MM.1S (cell line): ENCODE data around the gene PLOD3.

Experiments used
- EZH2 ChIP-seq: fragments of 300-600 bp; sonication (generic); optimal IDR thresholded peaks from 2 replicates; pipeline ENCODE3; 2017; ENCODE audit warnings: low read depth, mild to moderate bottlenecking, antibody characterized with exemption, low read length, mixed read lengths
- EZH2phosphoT487 ChIP-seq: fragments of 300-600 bp; sonication (generic); IDR thresholded peaks from 2 replicates; pipeline ENCODE4 v1.6.1; 2018; ENCODE audit warnings: antibody characterized with exemption, low read length
- TF ChIP-seq, protein P1 (sequence below): fragments of 300-600 bp; sonication (generic); IDR thresholded peaks from 2 replicates; pipeline ENCODE4 v1.5.1; 2016; ENCODE audit warnings: antibody characterized with exemption, low read length, mixed read lengths

DNA sequence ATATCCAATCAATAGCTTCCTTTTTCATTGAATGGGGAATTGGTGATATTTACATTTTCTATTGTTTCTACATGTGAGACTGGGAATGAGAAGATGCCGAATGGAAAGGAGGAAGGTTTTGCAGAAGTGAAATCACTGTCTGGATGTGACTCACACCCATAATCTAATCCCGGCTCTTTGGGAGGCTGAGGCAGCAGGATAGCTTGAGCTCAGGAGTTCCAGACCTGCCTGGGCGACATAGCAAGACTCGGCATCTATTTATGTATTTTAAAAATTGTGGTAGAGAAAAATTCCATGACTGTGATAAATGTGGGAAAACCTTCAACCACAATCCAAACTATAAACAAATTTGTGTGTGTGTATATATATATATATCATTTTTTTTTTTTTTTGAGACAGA is 38.4 kb upstream of the PLOD3 start:
- TF ChIP-seq, protein P1, sequence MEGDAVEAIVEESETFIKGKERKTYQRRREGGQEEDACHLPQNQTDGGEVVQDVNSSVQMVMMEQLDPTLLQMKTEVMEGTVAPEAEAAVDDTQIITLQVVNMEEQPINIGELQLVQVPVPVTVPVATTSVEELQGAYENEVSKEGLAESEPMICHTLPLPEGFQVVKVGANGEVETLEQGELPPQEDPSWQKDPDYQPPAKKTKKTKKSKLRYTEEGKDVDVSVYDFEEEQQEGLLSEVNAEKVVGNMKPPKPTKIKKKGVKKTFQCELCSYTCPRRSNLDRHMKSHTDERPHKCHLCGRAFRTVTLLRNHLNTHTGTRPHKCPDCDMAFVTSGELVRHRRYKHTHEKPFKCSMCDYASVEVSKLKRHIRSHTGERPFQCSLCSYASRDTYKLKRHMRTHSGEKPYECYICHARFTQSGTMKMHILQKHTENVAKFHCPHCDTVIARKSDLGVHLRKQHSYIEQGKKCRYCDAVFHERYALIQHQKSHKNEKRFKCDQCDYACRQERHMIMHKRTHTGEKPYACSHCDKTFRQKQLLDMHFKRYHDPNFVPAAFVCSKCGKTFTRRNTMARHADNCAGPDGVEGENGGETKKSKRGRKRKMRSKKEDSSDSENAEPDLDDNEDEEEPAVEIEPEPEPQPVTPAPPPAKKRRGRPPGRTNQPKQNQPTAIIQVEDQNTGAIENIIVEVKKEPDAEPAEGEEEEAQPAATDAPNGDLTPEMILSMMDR: no peak
- TF ChIP-seq EZH2 (no peak), EZH2phosphoT487 (no peak)
